GM19452 (cell line): ENCODE data around the gene ANKMY1.

ENCODE experiments used
- ATAC-seq: cut with Tn5 transposase; IDR thresholded peaks from one replicate; pipeline ENCODE4 v1.9.1; 2021; ENCODE audit not compliant: unreplicated experiment

ANKMY1 gene

GRCh38 chr2:240462707-240463273 is 95.0 kb downstream of the ANKMY1 start:
- ATAC-seq, result no peak

GRCh38 chr2:240462073-240462706 is 95.6 kb downstream of the ANKMY1 start:
- ATAC-seq, result no peak

- ATAC-seq, result no peak
These were observed 96.2 kb downstream of the ANKMY1 start for GRCh38 chr2:240461471-240462072.

GRCh38 chr2:240460781-240461431 is 96.9 kb downstream of the ANKMY1 start:
- no peak for ATAC-seq

GRCh38 chr2:240460253-240460711 is 97.5 kb downstream of the ANKMY1 start:
- ATAC-seq, result no peak

GRCh38 chr2:240459401-240460252 is 98.2 kb downstream of the ANKMY1 start:
- ATAC-seq, result no peak

- ATAC-seq, result no peak
These were observed 98.8 kb downstream of the ANKMY1 start for GRCh38 chr2:240458900-240459391.

GRCh38 chr2:240458044-240458899 is 99.5 kb downstream of the ANKMY1 start:
- ATAC-seq, result no peak

GRCh38 chr2:240457223-240458043 is 100.4 kb downstream of the ANKMY1 start:
- no peak for ATAC-seq

- no peak for ATAC-seq
These were observed 101.2 kb downstream of the ANKMY1 start for GRCh38 chr2:240456447-240457222.

GRCh38 chr2:240455647-240456446 is 101.9 kb downstream of the ANKMY1 start:
- no peak for ATAC-seq

- ATAC-seq, result no peak
These were observed 102.5 kb downstream of the ANKMY1 start for GRCh38 chr2:240455272-240455646.

GRCh38 chr2:240454106-240454901 is 103.5 kb downstream of the ANKMY1 start:
- ATAC-seq, result no peak

- no peak for ATAC-seq
These were observed 104.2 kb downstream of the ANKMY1 start for GRCh38 chr2:240453461-240454105.

- ATAC-seq, result no peak
These were observed 105.1 kb downstream of the ANKMY1 start for GRCh38 chr2:240452462-240453256.
